HepG2 (cell line): ENCODE data around the gene RPL27A. TPM values are rescaled to one million over a fixed set of nuclear protein-coding genes. Genes with fewer than 3 reads are reported as not detected.

Experiments
- CHD4 ChIP-seq: fragments of 200-600 bp; sonication (generic); IDR thresholded peaks from 2 replicates; pipeline ENCODE4 v1.7.0; 2017; ENCODE audit warnings: mild to moderate bottlenecking, low read length, borderline replicate concordance
- IKZF1 ChIP-seq: fragments of 450-650 bp; IDR thresholded peaks from 2 replicates; pipeline ENCODE4 v1.7.1; 2016
- NFE2L2 ChIP-seq: fragments of 150-350 bp; IDR thresholded peaks from 2 replicates; pipeline ENCODE4 v1.6.1; 2014; ENCODE audit warnings: low read length
- SIX4 ChIP-seq: sonication (generic); formaldehyde crosslinking; IDR thresholded peaks from 2 replicates; pipeline ENCODE4 v1.4.0; 2020; ENCODE audit warnings: missing genetic modification reagents
- SOX5 ChIP-seq: IDR thresholded peaks from 2 replicates; pipeline ENCODE4 v1.6.1; 2016; ENCODE audit warnings: borderline replicate concordance
- TCF12 ChIP-seq, 2 experiments: fragments of 450-650 bp in 1 of 2; sonication (generic) in 1 of 2; formaldehyde crosslinking in 1 of 2; IDR thresholded peaks; 2 replicates each; pipeline versions ENCODE4 v1.6.1 to v1.8.0; 2017 to 2022; ENCODE audit warnings: antibody characterized with exemption in 1 of 2, mild to moderate bottlenecking in 1 of 2, missing genetic modification reagents in 1 of 2, moderate library complexity in 1 of 2
- ZHX2 ChIP-seq, 2 experiments: sonication (generic) in 1 of 2; formaldehyde crosslinking in 1 of 2; IDR thresholded peaks; 2 replicates each; pipeline versions ENCODE4 v1.6.1 to v1.9.0; 2014 to 2022; ENCODE audit warnings: antibody characterized with exemption in 1 of 2, borderline replicate concordance in 1 of 2, inconsistent platforms in 1 of 2, low read depth in 1 of 2, missing genetic modification reagents in 1 of 2
- ZNF160 ChIP-seq: sonication (generic); formaldehyde crosslinking; IDR thresholded peaks from 2 replicates; pipeline ENCODE4 v1.8.0; 2022; ENCODE audit warnings: mild to moderate bottlenecking, inconsistent platforms, missing genetic modification reagents
- ZNF280D ChIP-seq: sonication (generic); formaldehyde crosslinking; IDR thresholded peaks from 2 replicates; pipeline ENCODE4 v1.5.1; 2020; ENCODE audit warnings: mild to moderate bottlenecking, missing genetic modification reagents
- ZNF281 ChIP-seq: sonication (generic); formaldehyde crosslinking; IDR thresholded peaks from 2 replicates; pipeline ENCODE4 v1.4.0; 2020; ENCODE audit warnings: missing genetic modification reagents, borderline replicate concordance
- ZNF709 ChIP-seq: sonication (generic); formaldehyde crosslinking; IDR thresholded peaks from 2 replicates; pipeline ENCODE4 v1.5.0; 2020; ENCODE audit warnings: mild to moderate bottlenecking, missing genetic modification reagents
- ZNF710 ChIP-seq: sonication (generic); formaldehyde crosslinking; IDR thresholded peaks from 2 replicates; pipeline ENCODE4 v1.5.0; 2020; ENCODE audit warnings: mild to moderate bottlenecking, missing genetic modification reagents, borderline replicate concordance
- ZSCAN25 ChIP-seq: sonication (generic); formaldehyde crosslinking; IDR thresholded peaks from 2 replicates; pipeline ENCODE4 v1.8.0; 2022; ENCODE audit warnings: mild to moderate bottlenecking, missing genetic modification reagents
- polyA plus RNA-seq, 8 experiments: library from polyadenylated mRNA; depleted of rRNA in 3 of 8; stranded (reverse) in 7 of 8; unstranded in 1 of 8; fragments of >200 nt; fragmentation: Illumina TruSeq in 4 of 8; extraction: Trizol in 4 of 8; gene quantifications; 2 replicates each; pipeline versions ENCODE4 v1.2.1 to v1.2.3, GENCODE V29; 2011 to 2016; ENCODE audit warnings: low read depth in 4 of 8, missing spikeins in 1 of 8, mixed read lengths in 1 of 8; ENCODE audit not compliant: insufficient read depth in 1 of 8
- total RNA-seq, 5 experiments: library from RNA; depleted of rRNA; stranded (reverse); fragments of >200 nt; fragmentation: Illumina TruSeq; extraction: Trizol; gene quantifications; 2 replicates each; pipeline ENCODE4 v1.2.3, GENCODE V29; 2016; ENCODE audit warnings: low read depth in 1 of 5

The RPL27A gene
- total and polyA plus RNA-seq, 2 of the 13 experiments (the other 11 are each of a cell fraction or from before 2014, with no cell fraction given): 1,531 to 2,153 TPM

GRCh38 chr11:8688414-8689362, 6.1 kb downstream of the RPL27A start (continued):
- TF ChIP-seq ZHX2 (IDR thresholded peaks at IDR 0.05; ENCODE audit: low read depth): peak; percentile 67; the same call in 1 of the 2 replicates
- peak; percentile 85; the same call in 1 of the 2 replicates for TF ChIP-seq ZHX2 (CRISPR knock-in tag; IDR thresholded peaks at IDR 0.05; ENCODE audit: borderline replicate concordance)
- TF ChIP-seq ZNF710 (CRISPR knock-in tag): no peak
- no peak for TF ChIP-seq NFE2L2
- no peak for TF ChIP-seq CHD4
- TF ChIP-seq ZNF709 (CRISPR knock-in tag): no peak
- no peak for TF ChIP-seq ZNF281 (CRISPR knock-in tag)
- TF ChIP-seq TCF12 (IDR thresholded peaks at IDR 0.05): no peak
- TF ChIP-seq TCF12 (CRISPR knock-in tag; IDR thresholded peaks at IDR 0.05): no peak
- peak; percentile 87; the same call in 1 of the 2 replicates for TF ChIP-seq ZNF160 (CRISPR knock-in tag)
- no peak for TF ChIP-seq IKZF1
- TF ChIP-seq SIX4 (CRISPR knock-in tag): no peak
- TF ChIP-seq ZSCAN25 (CRISPR knock-in tag): no peak
- no peak for TF ChIP-seq ZNF280D (CRISPR knock-in tag)
- peak; percentile 54; the same call in 1 of the 2 replicates for TF ChIP-seq SOX5 (CRISPR knock-in tag)
